CD1c-positive myeloid dendritic cell (primary cell): ENCODE data around the gene MRPL17.

Experiments
- DNase-seq: peaks from one replicate; pipeline ENCODE4 v3.0.0-alpha.2; 2016; ENCODE audit errors: extremely low spot score

The MRPL17 gene

GRCh38 chr11:6633422-6634408 lies 49.4 kb downstream of the MRPL17 start:
- DNase-seq = no peak

- no peak for DNase-seq
Measured at GRCh38 chr11:6632116-6633073, 50.7 kb downstream of the MRPL17 start.

- no peak for DNase-seq
Measured at GRCh38 chr11:6631361-6631890, 51.7 kb downstream of the MRPL17 start.

- no peak for DNase-seq
Measured at GRCh38 chr11:6630632-6631291, 52.4 kb downstream of the MRPL17 start.
